HepG2 (cell line): ENCODE results near the gene TMOD3. TPM values are rescaled to one million over a fixed set of nuclear protein-coding genes. Genes with fewer than 3 reads are reported as not detected.

Experiments used
- FOXA3 ChIP-seq: IDR thresholded peaks from 2 replicates; pipeline ENCODE4 v1.6.1; 2016; ENCODE audit warnings: missing genetic modification reagents, missing compliant biosample characterization
- GATAD2A ChIP-seq: IDR thresholded peaks from 2 replicates; pipeline ENCODE4 v1.6.1; 2016
- GZF1 ChIP-seq: sonication (generic); formaldehyde crosslinking; IDR thresholded peaks from 2 replicates; pipeline ENCODE4 v1.5.1; 2020; ENCODE audit warnings: mild to moderate bottlenecking, missing genetic modification reagents
- KAT8 ChIP-seq: IDR thresholded peaks from 2 replicates; pipeline ENCODE4 v1.6.1; 2016; ENCODE audit warnings: missing genetic modification reagents, missing compliant biosample characterization
- KMT2A ChIP-seq: sonication (generic); formaldehyde crosslinking; IDR thresholded peaks from 2 replicates; pipeline ENCODE4 v1.4.0; 2020; ENCODE audit warnings: missing genetic modification reagents
- MAZ ChIP-seq, 2 experiments: sonication (generic) in 1 of 2; formaldehyde crosslinking in 1 of 2; IDR thresholded peaks; 2 replicates each; pipeline versions ENCODE4 v1.5.0 to v1.6.1; 2012 to 2020; ENCODE audit warnings: low read depth in 2 of 2, mild to moderate bottlenecking in 2 of 2, borderline replicate concordance in 1 of 2, improper control_type of control experiment in 1 of 2, low read length in 1 of 2, missing genetic modification reagents in 1 of 2, moderate library complexity in 1 of 2
- MTF1 ChIP-seq: sonication (generic); formaldehyde crosslinking; IDR thresholded peaks from 2 replicates; pipeline ENCODE4 v1.5.0; 2020; ENCODE audit warnings: missing genetic modification reagents
- NR2C2 ChIP-seq: sonication (generic); formaldehyde crosslinking; IDR thresholded peaks from 2 replicates; pipeline ENCODE4 v1.4.0; 2020; ENCODE audit warnings: missing genetic modification reagents, mild to moderate bottlenecking, moderate library complexity, borderline replicate concordance
- POGZ ChIP-seq: sonication (generic); formaldehyde crosslinking; IDR thresholded peaks from 2 replicates; pipeline ENCODE4 v1.4.0; 2020; ENCODE audit warnings: mild to moderate bottlenecking, missing genetic modification reagents
- PRMT3 ChIP-seq: sonication (generic); formaldehyde crosslinking; IDR thresholded peaks from 2 replicates; pipeline ENCODE4 v1.8.1; 2022; ENCODE audit warnings: low read depth, mild to moderate bottlenecking, moderate library complexity, missing genetic modification reagents, borderline replicate concordance
- RARA ChIP-seq: IDR thresholded peaks from 2 replicates; pipeline ENCODE4 v1.6.1; 2016; ENCODE audit warnings: missing genetic modification reagents, missing compliant biosample characterization
- TBX3 ChIP-seq: fragments of 450-650 bp; IDR thresholded peaks from 2 replicates; pipeline ENCODE4 v1.6.1; 2017; ENCODE audit warnings: antibody characterized with exemption, mild to moderate bottlenecking, inconsistent platforms, borderline replicate concordance
- TEAD3 ChIP-seq: optimal IDR thresholded peaks from 2 replicates; pipeline ENCODE3; 2016; ENCODE audit warnings: borderline replicate concordance
- ZNF121 ChIP-seq: sonication (generic); formaldehyde crosslinking; IDR thresholded peaks from 2 replicates; pipeline ENCODE4 v1.5.0; 2020; ENCODE audit warnings: mild to moderate bottlenecking, missing genetic modification reagents
- ZNF614 ChIP-seq: IDR thresholded peaks from 2 replicates; pipeline ENCODE4 v1.6.1; 2018; ENCODE audit warnings: missing biosample characterization, missing genetic modification reagents, inconsistent platforms, borderline replicate concordance
- ZNF616 ChIP-seq: sonication (generic); formaldehyde crosslinking; IDR thresholded peaks from 2 replicates; pipeline ENCODE4 v1.5.0; 2020; ENCODE audit warnings: low read depth, mild to moderate bottlenecking, missing genetic modification reagents
- ZNF709 ChIP-seq: sonication (generic); formaldehyde crosslinking; IDR thresholded peaks from 2 replicates; pipeline ENCODE4 v1.5.0; 2020; ENCODE audit warnings: mild to moderate bottlenecking, missing genetic modification reagents
- ZNF773 ChIP-seq: sonication (generic); formaldehyde crosslinking; IDR thresholded peaks from 2 replicates; pipeline ENCODE4 v1.4.0; 2020; ENCODE audit warnings: missing genetic modification reagents, borderline replicate concordance
- polyA plus RNA-seq, 8 experiments: library from polyadenylated mRNA; depleted of rRNA in 3 of 8; stranded (reverse) in 7 of 8; unstranded in 1 of 8; fragments of >200 nt; fragmentation: Illumina TruSeq in 4 of 8; extraction: Trizol in 4 of 8; gene quantifications; 2 replicates each; pipeline versions ENCODE4 v1.2.1 to v1.2.3, GENCODE V29; 2011 to 2016; ENCODE audit warnings: low read depth in 4 of 8, missing spikeins in 1 of 8, mixed read lengths in 1 of 8; ENCODE audit not compliant: insufficient read depth in 1 of 8
- total RNA-seq, 5 experiments: library from RNA; depleted of rRNA; stranded (reverse); fragments of >200 nt; fragmentation: Illumina TruSeq; extraction: Trizol; gene quantifications; 2 replicates each; pipeline ENCODE4 v1.2.3, GENCODE V29; 2016; ENCODE audit warnings: low read depth in 1 of 5
- TF ChIP-seq, protein P1 (sequence below): sonication (generic); formaldehyde crosslinking; conservative IDR thresholded peaks from 2 replicates; pipeline ENCODE4 v1.4.0; 2020; ENCODE audit warnings: mild to moderate bottlenecking, missing genetic modification reagents, moderate library complexity
- TF ChIP-seq, protein P2 (sequence below): sonication (generic); formaldehyde crosslinking; IDR thresholded peaks from 2 replicates; pipeline ENCODE4 v1.4.0; 2020; ENCODE audit warnings: missing genetic modification reagents
- TF ChIP-seq, protein P3 (sequence below): sonication (generic); formaldehyde crosslinking; IDR thresholded peaks from 2 replicates; pipeline ENCODE4 v1.8.0; 2022; ENCODE audit warnings: mild to moderate bottlenecking, missing genetic modification reagents, moderate library complexity
- TF ChIP-seq, protein P4 (sequence below): sonication (generic); IDR thresholded peaks from 2 replicates; pipeline ENCODE4 v1.6.1; 2016; ENCODE audit warnings: low read depth, borderline replicate concordance
- TF ChIP-seq, protein P5 (sequence below): sonication (generic); formaldehyde crosslinking; IDR thresholded peaks from 2 replicates; pipeline ENCODE4 v1.4.0; 2020; ENCODE audit warnings: missing genetic modification reagents

TMOD3 gene
- total and polyA plus RNA-seq, 2 of the 13 experiments (the other 11 are each of a cell fraction or from before 2014, with no cell fraction given), result 5.1 to 23.2 TPM

DNA sequence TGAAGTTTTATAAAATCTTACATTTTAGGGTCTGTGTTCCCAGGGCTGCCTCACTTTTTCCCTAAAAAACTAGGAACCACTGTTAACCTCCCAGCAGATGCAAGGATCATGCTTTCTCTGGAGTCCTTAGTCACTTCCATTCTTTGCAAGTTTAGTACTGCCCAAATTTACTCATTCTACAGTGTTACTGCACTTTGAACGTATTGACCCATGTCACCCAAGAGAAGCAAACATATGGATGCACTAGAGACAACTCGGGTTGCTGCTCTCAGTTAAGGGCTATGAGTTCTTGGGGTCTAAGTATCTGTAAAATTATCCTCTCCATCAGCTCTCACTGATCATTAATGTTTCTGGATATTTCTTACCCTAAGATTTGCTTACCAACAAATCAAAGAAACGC is 83.1 kb downstream of the TMOD3 start (continued):
- TF ChIP-seq ZNF773 (CRISPR knock-in tag) (no peak), NR2C2 (CRISPR knock-in tag) (no peak), RARA (0 out of 2 replicates have a peak, but pooled peaks have one; percentile 35), ZNF121 (CRISPR knock-in tag) (no peak), TEAD3 (peak; percentile 36), TBX3 (peak; percentile 12; the same call in 1 of the 2 replicates), MTF1 (CRISPR knock-in tag) (no peak), GATAD2A (CRISPR knock-in tag) (peak; percentile 84), FOXA3 (peak; percentile 76), ZNF616 (CRISPR knock-in tag) (no peak), KAT8 (CRISPR knock-in tag) (0 out of 2 replicates have a peak, but pooled peaks have one; percentile 44), GZF1 (CRISPR knock-in tag) (no peak), ZNF614 (CRISPR knock-in tag) (0 out of 2 replicates have a peak, but pooled peaks have one; percentile 23), PRMT3 (no peak), POGZ (CRISPR knock-in tag) (peak; percentile 65), KMT2A (no peak), ZNF709 (CRISPR knock-in tag) (no peak), MAZ (IDR thresholded peaks at IDR 0.05; ENCODE audit: borderline replicate concordance, low read depth, low read length) (no peak), MAZ (CRISPR knock-in tag; IDR thresholded peaks at IDR 0.05; ENCODE audit: low read depth) (no peak)
- TF ChIP-seq, protein P1, sequence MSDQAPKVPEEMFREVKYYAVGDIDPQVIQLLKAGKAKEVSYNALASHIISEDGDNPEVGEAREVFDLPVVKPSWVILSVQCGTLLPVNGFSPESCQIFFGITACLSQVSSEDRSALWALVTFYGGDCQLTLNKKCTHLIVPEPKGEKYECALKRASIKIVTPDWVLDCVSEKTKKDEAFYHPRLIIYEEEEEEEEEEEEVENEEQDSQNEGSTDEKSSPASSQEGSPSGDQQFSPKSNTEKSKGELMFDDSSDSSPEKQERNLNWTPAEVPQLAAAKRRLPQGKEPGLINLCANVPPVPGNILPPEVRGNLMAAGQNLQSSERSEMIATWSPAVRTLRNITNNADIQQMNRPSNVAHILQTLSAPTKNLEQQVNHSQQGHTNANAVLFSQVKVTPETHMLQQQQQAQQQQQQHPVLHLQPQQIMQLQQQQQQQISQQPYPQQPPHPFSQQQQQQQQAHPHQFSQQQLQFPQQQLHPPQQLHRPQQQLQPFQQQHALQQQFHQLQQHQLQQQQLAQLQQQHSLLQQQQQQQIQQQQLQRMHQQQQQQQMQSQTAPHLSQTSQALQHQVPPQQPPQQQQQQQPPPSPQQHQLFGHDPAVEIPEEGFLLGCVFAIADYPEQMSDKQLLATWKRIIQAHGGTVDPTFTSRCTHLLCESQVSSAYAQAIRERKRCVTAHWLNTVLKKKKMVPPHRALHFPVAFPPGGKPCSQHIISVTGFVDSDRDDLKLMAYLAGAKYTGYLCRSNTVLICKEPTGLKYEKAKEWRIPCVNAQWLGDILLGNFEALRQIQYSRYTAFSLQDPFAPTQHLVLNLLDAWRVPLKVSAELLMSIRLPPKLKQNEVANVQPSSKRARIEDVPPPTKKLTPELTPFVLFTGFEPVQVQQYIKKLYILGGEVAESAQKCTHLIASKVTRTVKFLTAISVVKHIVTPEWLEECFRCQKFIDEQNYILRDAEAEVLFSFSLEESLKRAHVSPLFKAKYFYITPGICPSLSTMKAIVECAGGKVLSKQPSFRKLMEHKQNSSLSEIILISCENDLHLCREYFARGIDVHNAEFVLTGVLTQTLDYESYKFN (CRISPR knock-in tag), result peak; percentile 90
- TF ChIP-seq, protein P2, sequence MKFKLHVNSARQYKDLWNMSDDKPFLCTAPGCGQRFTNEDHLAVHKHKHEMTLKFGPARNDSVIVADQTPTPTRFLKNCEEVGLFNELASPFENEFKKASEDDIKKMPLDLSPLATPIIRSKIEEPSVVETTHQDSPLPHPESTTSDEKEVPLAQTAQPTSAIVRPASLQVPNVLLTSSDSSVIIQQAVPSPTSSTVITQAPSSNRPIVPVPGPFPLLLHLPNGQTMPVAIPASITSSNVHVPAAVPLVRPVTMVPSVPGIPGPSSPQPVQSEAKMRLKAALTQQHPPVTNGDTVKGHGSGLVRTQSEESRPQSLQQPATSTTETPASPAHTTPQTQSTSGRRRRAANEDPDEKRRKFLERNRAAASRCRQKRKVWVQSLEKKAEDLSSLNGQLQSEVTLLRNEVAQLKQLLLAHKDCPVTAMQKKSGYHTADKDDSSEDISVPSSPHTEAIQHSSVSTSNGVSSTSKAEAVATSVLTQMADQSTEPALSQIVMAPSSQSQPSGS (CRISPR knock-in tag), result 0 out of 2 replicates have a peak, but pooled peaks have one; percentile 18
- TF ChIP-seq, protein P3, sequence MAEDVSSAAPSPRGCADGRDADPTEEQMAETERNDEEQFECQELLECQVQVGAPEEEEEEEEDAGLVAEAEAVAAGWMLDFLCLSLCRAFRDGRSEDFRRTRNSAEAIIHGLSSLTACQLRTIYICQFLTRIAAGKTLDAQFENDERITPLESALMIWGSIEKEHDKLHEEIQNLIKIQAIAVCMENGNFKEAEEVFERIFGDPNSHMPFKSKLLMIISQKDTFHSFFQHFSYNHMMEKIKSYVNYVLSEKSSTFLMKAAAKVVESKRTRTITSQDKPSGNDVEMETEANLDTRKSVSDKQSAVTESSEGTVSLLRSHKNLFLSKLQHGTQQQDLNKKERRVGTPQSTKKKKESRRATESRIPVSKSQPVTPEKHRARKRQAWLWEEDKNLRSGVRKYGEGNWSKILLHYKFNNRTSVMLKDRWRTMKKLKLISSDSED (CRISPR knock-in tag), result no peak
- TF ChIP-seq, protein P4, sequence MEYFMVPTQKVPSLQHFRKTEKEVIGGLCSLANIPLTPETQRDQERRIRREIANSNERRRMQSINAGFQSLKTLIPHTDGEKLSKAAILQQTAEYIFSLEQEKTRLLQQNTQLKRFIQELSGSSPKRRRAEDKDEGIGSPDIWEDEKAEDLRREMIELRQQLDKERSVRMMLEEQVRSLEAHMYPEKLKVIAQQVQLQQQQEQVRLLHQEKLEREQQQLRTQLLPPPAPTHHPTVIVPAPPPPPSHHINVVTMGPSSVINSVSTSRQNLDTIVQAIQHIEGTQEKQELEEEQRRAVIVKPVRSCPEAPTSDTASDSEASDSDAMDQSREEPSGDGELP, result no peak
- TF ChIP-seq, protein P5, sequence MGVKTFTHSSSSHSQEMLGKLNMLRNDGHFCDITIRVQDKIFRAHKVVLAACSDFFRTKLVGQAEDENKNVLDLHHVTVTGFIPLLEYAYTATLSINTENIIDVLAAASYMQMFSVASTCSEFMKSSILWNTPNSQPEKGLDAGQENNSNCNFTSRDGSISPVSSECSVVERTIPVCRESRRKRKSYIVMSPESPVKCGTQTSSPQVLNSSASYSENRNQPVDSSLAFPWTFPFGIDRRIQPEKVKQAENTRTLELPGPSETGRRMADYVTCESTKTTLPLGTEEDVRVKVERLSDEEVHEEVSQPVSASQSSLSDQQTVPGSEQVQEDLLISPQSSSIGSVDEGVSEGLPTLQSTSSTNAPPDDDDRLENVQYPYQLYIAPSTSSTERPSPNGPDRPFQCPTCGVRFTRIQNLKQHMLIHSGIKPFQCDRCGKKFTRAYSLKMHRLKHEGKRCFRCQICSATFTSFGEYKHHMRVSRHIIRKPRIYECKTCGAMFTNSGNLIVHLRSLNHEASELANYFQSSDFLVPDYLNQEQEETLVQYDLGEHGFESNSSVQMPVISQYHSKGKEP (CRISPR knock-in tag), result no peak
